PFSK-1 (cell line): ENCODE measurements around the gene TRPC6.

Experiments used
- POLR2AphosphoS5 ChIP-seq: IDR thresholded peaks from 2 replicates; pipeline ENCODE4 v1.6.1; 2012; ENCODE audit warnings: low read depth, mild to moderate bottlenecking, control low read depth, low read length, moderate library complexity
- SIN3A ChIP-seq: IDR thresholded peaks from 2 replicates; pipeline ENCODE4 v1.6.1; 2012; ENCODE audit warnings: mild to moderate bottlenecking, low read length, moderate library complexity, borderline replicate concordance; ENCODE audit not compliant: insufficient read depth
- TAF1 ChIP-seq: IDR thresholded peaks from 2 replicates; pipeline ENCODE4 v1.6.1; 2012; ENCODE audit warnings: low read length, control low read depth, borderline replicate concordance; ENCODE audit not compliant: insufficient read depth
- TF ChIP-seq, protein P1 (sequence below), 2 experiments: IDR thresholded peaks; 2 replicates each; pipeline versions ENCODE4 v1.6.1 to v1.8.0; 2011 to 2012; ENCODE audit warnings: low read depth in 2 of 2, low read length in 2 of 2, control low read depth in 1 of 2, inconsistent platforms in 1 of 2, mild to moderate bottlenecking in 1 of 2, moderate library complexity in 1 of 2; ENCODE audit not compliant: insufficient read depth in 1 of 2

DNA sequence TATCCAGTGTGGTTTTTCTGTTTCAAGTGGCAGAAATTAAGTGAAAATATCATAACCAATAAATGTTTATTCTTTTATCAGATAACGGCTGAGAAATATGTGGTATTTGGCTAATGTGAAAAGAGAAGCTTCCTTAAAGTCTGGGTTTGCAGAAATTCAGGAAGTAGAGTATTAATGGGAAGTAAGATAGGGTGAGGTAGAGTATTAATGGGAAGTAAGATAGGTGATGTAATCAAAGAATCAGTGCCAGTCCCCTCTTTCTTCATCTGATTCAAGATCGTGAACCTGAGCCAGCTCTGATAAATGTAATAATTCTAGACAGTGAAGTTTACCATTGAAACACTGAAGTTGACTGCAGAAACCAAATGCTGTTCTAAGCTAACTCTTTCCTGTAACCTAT, 30.9 kb downstream of the TRPC6 start:
- TF ChIP-seq TAF1 (no peak), POLR2AphosphoS5 (no peak), SIN3A (no peak)
- TF ChIP-seq, protein P1, sequence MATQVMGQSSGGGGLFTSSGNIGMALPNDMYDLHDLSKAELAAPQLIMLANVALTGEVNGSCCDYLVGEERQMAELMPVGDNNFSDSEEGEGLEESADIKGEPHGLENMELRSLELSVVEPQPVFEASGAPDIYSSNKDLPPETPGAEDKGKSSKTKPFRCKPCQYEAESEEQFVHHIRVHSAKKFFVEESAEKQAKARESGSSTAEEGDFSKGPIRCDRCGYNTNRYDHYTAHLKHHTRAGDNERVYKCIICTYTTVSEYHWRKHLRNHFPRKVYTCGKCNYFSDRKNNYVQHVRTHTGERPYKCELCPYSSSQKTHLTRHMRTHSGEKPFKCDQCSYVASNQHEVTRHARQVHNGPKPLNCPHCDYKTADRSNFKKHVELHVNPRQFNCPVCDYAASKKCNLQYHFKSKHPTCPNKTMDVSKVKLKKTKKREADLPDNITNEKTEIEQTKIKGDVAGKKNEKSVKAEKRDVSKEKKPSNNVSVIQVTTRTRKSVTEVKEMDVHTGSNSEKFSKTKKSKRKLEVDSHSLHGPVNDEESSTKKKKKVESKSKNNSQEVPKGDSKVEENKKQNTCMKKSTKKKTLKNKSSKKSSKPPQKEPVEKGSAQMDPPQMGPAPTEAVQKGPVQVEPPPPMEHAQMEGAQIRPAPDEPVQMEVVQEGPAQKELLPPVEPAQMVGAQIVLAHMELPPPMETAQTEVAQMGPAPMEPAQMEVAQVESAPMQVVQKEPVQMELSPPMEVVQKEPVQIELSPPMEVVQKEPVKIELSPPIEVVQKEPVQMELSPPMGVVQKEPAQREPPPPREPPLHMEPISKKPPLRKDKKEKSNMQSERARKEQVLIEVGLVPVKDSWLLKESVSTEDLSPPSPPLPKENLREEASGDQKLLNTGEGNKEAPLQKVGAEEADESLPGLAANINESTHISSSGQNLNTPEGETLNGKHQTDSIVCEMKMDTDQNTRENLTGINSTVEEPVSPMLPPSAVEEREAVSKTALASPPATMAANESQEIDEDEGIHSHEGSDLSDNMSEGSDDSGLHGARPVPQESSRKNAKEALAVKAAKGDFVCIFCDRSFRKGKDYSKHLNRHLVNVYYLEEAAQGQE (IDR thresholded peaks at IDR 0.05; ENCODE audit: insufficient read depth in 1 of 2, low read depth in 2 of 2, low read length in 2 of 2) = no peak
